Kidney capillary endothelial cell (primary cell): ENCODE results near the gene PPM1M.

Source experiments
- DNase-seq: peaks from one replicate; pipeline ENCODE4 v3.0.0-alpha.2; 2018; ENCODE audit warnings: low spot score

Gene PPM1M

DNA sequence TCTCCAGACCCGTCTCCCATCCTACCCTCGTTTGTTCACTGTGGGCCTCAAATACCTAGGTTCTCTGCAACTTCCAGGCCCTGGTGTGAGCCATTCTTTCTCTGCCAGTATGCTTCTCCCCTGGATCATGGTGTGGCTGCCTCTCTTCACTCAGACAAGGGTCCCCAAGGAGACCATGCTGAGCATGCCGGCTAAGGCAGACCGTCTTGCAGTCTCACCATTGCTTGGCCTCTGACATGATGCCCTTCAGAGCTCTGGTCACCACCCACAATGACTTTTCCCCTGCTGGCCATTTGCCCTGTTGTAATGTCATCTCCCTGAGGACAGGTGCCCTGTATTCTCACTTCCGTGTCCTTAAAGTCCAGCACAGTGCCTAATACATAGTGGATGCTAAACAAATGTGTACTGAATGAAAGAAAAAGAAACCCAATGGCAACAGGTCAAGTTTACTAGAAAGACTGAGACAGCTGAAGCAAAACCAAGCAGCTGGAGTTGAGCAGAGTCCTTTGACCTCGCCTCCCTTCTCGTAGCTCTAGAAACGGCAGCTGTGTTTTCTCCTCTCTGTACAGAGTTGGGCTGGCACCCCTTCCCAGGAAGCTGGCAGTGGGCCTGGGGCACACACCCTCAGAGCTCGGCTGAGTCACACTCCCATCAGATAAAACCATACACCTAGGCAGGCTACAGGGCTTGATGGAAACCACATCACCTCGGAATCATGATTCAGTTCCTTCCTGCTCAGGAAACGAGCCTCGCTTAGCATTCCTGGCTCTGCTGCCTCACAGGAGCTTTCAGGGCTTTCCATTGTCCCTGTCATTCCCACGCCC is 28.8 kb upstream of the PPM1M start:
- DNase-seq, result peak; percentile 98

DNA sequence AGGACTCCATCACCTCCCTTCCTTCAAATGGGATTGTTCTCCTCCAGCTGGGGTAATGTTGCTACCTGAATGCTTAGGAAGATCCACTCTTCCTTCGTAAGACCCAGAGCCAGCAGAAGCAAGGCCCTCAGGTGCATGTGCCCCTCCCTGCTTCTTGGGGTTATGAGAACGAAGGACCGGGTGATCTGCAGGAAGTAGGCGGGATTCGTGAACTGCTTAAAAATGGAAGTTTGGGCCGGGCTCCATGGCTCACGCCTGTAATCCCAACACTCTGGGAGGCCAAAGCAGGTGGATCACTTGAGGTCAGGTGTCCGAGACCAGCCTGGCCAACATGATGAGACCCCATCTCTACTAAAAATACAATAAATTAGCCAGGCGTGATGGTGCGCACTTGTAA is 28.2 kb upstream of the PPM1M start:
- DNase-seq, result no peak

DNA sequence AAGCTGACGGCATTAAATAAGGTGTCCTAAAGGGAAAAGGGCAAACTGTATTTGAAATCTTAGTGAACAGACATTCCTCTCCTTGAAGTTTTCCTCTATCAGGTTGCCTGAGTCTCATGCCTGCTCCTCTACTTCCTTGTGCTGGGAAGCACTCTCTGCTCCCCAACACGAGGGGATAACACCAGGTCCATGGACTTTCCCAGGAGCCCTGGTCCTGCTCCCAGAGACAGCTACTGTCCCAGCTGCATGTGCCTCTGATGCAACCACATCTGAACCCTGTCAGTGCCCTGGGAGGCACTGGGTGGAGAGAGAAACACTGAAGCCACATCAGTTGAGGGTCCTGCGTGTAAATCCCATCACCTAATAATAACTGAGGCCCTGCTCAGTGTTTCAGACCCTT is 27.5 kb upstream of the PPM1M start:
- DNase-seq, result no peak

DNA sequence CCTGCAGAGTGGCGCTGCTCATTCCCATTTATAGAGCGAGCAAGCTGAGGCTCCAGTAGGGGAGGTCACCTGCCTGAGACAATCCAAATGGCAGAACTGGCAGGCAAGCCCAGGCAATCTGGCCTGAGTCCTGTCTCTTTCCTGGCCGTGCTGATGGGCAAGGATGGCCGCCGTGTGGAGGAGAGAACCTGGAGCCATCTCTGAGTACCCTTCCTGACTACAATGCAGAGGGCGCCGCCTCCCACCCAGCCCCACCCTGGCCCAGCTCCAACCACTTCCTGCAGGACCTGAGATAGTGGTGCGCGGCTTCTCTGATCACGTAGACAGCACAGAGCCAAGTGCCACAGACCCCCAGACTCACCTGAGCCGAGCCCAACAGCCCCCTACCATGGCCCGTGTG is 27.1 kb upstream of the PPM1M start:
- DNase-seq, result no peak

DNA sequence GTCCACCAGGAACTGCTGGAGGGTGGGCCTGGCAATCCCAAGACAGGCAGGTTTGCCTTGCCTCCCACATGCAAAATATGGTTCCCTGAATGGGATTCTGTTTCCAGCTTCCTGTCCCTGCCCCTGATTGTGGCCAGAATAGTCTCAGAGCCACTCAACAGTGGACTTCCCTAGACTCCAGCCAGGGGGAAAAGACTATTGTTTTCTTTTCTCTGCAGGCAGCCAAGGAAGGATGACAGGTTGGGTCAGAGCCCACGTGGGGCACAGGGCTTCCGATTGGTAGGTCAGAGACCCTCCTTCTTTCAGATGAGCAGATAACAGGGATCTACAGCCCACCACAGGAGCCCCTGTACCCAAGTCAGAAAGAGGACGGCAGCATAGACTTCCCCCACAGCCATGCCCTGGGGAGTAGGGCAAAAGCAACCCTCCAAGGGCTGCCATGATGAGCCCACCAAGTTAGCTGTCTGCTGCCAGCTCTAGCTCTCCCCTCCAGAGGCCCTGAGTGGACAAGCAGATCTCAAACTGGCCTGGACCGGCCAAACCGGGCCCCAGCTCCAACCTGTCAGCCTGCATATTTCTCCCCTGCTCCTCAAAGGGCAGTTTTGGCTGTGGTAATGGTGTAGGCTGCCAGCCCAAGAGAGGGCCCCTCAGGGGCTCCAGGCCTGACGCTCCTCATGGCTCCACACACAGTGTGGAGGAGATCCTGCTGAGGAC is 26.5 kb upstream of the PPM1M start:
- peak; percentile 92 for DNase-seq

DNA sequence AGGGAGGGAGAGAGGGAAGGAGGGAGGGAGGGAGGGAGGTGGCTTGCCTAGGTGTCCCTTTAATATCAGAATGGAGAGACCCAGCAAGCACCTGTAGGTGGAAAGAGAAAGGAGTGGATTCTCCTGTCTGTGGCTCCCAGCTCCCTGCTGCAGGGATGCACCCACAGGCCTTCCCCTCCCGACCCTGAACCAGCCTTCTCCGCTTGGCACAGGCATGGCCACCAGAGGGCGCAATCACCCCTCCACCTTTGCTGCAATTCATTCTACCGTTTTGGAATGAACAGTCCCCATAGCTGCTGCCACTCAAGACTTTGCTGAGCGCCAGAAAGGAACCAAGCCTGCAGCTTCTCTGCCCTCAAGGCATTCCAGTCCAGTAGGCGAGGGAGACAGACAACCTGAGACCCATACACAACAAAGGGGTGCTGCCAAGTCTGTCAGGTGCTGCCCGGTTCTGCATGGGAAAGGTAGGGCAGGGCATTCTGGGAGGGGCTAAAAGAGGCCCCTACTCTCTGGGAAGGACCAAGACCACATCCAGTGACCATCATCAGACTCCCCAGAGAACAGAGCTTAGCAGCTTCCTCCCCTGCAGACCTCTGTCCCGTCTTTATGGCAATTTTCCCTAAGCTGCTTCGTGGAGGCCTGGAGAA is 25.1 kb upstream of the PPM1M start:
- peak; percentile 76 for DNase-seq

DNA sequence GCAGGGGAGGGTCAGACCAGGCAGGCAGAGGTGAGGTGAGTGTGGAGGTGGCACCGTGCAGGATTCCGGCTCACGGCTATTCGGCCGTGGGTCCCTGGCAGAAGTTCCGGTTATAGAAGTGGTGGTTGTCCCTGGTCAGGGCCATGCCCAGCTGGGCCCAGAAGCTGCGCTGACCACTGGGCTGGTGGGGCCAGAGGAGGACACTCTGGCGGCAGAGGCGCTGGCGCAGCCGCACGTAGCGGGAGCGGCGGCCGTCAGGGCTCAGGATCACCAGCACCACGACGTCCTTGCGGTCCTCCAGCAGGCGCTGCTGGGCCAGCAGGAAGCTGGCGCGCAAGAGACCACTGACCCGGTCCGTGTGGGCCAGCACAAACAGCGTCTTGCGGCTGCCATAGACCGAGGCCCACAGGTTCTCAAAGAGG is 24.4 kb upstream of the PPM1M start:
- no peak for DNase-seq

DNA sequence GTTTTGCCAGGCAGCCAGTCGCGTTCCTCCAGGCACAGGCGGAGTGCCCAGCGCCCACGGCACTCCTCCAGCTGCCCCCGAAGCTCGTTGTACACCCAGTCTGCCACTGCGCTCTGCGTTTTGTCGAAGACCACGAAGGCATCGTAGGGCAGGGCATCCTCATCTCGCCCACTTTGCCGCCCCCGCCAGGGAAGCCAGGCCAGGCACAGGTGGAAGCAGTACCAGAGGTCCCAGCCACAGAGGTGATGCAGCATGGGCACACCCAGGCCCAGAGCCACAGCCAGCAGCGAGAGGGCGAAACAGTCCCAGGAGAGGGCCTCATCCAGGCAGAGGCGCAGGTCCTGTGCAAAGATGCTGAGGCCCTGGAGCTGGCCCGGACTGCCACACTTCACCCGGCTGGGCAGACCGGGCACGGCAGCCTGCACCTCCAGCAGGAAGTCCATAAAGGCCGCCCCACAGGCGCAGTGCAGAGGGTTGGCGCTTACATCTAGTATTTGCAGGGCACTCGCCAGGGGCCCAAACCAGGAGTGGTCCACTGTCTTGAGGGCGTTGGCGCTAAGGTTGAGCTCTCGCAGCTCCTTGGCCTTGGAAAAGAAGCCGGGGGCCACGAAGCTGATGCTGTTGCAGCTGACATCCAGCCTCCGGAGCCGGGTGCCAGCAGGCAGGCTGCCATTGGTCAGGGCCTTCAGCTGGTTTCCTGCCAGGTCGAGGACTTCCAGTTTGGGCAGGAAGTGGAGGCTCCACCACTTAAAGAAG is 23.8 kb upstream of the PPM1M start:
- no peak for DNase-seq

DNA sequence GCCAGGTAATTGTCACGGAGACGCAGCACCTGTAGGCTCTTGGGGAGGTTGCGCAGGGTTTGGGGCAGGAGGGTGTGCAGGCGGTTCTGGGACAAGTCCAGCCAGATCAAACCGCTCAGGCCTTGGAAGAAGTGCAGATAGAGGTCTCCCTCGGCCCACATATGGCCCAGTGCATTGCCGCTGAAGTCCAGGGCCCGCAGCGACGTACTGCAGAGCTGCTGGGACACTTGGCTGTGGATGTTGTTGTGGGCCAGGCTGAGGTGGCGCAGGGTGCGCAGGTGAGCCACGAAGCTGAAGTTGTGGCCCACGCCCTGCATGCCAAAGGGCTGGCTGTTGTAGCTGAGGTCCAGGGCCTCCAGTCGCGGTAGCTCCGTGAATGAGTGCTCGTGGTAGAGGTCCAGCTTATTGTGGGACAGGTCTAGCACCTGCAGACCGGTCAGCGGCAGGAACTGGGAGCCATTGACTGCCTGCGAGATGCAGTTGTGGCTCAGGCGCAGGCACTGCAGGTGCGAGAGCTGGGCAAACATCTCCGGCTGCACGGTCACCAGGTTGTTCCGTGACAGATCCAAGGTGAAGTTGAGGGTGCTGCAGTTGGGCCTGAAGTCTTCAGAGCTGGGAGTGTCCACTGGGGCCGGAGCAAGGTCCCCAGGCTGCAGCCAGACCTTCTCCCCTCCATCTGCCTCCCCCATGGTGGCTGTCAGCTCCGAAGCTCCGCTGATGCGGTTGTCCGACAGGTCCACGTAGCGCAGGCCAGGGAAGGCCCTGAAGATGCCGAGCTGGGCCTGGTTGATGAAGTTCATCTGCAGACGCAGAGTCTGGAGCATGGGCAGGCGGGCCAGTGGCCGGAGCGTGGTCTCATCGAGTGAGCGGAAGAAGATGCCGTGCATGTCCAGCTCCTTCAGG is 23.0 kb upstream of the PPM1M start:
- no peak for DNase-seq

DNA sequence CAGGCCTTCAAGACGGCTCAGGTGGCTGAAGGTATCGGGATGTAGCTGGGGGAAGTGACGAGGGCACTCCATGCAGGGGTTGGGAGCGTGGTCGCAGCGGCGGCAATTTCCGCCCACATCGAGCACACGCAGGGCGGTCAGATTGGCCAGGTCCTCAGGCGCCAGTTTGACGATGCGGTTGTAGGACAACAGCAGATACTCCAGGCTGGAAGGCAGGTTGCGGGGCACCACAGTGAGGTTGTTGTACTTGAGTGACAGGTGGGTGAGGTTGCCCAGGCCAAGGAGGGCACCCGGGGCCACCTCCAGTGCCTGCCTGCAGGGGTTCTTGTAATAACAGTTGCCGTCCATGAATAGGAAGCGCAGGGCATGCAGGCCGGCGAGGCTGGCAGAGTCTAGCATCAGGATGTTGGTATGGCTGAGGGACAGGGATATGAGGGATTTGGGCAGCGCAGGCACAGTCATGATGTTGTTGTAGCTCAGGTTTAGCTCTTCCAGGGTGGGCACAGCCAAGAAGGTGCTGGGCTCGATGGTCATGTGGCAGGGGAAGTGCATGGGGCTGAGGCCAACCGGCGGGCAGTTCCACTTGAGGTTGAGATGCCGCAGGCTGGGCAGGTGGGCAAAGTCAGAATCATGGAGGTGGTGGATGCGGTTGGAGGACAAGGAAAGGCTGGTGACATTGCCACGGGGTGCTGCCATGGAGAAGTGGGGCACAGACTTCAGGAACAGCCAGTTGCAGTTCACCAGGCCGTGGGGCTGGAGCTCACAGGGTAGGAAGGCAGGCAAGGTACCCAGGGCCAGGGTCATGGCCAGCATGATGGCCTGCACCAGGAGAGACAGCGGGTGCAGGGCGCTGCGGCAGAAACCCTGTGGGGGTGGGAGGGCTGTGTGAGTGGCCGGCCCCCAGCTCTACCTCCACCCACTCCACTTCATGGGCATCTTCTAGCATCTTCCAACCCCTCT is 21.8 kb upstream of the PPM1M start:
- no peak for DNase-seq

DNA sequence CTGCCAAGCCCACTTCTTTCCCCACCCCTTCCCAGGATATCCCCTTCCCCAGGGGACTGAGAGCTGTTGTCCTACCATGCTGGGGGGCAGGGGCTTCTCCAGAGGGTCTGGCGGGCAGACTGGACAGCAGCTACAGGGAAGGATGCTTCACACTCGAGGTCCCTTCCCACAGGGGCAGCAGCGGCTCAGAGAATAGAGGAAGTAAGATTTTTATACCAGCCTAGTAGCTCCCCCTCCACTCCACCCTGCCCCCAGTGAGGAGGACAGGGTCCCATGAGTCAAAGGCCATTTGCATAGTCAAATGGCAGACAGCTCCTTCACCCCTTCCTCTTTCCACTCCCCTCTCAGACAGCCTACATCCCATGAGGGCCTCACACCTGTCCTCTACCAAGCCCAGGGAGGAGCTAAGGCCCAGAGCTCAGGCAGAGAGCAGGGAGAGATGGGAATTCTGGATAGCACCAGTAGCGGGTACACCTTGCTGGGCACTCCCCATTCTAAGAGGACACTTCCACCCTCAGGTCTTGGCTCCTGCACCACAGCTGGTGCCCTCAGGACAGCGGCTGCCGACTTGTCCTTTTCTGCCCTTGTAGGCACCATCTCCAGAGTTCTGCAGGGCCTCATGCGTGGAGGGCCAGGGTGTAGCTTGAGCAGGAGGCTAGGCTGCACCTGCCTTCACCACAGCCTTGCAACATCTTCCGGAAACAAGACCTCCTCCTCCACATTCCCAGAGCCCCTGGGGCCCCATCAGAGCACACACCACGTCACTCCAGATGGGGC is 19.9 kb upstream of the PPM1M start, which contains the start of gene TLR9:
Gene TLR9, minus strand, starts transcription at position 194 of the 777 bp plus-strand sequence. Its CDS starts 116 bp downstream, at position 78.
- no peak for DNase-seq

DNA sequence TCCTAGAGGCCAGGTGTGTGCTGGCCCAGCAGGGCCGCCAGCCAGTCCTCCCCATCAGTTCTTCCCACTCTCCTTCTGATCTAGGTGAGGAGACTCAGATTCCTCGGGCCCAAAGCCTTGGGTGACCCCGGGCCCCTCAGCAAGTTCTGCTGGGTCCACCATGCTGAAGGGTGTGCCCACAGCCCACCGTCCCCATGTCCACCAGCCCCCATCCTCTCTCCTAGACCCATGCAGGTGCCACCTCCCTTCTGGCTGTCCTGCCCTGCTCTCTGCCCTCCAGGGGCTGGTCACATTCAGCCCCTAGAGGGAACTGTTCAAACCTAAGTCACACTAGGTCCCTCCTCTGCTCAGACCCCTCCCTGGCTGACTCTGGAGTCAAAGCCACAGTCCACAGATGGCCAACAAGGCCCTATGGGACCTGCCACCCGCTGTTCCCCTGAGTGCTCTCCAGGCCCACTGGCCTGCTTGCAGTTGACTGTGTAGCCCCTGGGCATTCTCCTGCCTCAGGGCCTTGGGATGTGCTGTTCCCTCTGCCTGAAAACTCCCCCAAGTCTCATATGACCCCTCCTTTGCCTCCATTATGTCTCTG is 19.2 kb upstream of the PPM1M start:
- no peak for DNase-seq

DNA sequence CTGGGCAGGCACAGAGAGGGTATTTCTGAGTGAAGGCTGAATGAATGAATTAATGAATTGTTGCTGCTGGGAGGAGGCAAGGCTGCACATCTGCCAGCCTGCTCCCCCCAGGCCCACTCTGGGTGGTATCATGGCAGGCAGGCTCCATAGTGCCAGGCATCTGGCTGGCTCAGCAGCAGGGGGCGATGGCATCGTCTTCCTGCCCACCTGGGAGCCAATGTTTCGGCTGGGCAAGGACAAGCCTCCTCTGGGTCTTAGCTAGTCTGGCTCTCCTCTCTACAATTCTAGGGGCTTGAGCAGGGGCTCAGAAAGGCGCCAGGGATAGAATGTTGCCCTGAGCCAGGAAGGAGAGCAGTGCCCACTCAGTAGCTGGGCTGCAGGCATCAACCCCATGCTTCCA is 18.4 kb upstream of the PPM1M start:
- no peak for DNase-seq

DNA sequence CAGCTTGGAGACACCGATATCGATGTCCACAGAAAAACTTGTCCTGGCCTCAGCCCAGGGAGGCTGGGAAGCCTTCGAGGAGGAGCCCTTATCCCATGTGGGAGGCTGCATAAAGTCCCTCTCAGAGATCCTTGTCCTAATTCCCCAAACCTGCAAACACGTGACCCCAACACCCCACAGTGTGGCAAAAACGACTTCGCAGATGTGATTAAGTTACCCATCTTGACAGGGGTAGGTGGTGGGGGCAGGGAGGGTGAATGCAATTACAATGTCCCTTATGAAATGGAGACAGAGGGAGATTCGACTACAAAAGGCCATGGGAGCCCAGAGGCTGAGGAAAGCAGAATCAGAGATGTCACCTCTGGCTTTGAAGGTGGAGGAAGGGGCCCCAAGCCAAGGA is 17.8 kb upstream of the PPM1M start:
- no peak for DNase-seq

DNA sequence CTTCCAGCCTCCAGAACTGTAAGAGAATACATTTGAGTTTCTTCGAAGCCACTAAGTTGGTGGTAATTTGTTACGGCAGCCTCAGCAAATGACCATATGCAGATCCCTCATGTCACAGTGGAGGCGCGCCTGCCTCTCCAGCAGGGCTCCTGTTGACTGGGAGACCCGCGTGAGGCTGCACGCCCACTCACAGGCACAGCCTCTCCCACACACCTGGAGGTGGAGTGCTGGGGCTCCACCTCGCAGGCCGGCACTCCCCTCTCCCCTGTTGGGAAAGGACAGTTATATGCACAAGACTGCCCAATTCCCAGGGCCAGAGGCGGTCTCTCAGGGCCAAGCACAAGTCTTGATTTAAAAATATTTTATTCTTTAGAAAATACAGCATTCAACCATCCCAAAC is 17.3 kb upstream of the PPM1M start:
- DNase-seq, result no peak

DNA sequence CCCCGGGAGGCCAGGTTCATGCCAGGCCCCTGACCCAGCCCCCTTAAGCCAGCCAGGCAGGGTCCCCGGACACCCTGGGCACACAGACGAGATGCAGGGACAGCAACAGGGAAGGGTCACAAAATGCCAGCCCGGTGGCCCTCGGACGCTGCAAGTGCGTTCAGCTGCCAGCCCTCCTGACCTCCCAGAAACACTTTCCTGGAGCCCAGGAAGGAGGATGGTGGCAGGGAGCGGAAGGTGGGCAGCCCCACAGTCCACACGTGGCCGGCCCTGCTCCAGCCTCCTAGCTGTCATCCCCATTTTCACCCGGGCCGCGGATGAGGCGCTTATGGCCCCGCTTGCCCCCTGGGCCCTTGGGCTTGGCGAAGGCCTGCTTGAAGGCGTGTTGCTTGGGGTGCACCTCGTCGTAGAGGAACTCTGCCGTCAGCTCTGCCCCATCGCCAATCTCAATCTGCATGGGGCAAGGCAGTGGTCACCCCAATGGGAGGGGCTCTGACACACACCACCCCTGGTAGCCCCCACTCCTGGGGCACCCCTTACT is 16.7 kb upstream of the PPM1M start:
- DNase-seq, result no peak

DNA sequence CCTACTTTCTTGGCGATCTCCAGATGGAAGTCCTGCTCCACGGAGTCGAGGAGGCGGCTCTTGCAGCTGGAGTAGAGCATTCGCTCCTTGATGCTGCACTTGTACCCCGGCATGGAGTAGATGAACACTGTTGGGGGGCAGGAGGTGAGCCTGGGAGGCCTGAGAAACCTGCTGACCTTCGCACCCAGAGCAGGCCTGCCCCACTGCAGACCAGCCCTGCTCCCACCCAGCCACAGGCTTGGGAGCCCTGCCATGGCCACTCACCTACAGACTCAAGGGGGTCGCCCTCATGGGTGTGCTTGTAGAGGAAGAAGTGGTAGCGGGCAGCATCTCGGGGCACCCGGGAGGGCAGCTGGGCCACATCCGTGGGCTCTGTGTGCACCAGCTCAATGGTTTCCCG is 15.9 kb upstream of the PPM1M start:
- no peak for DNase-seq

DNA sequence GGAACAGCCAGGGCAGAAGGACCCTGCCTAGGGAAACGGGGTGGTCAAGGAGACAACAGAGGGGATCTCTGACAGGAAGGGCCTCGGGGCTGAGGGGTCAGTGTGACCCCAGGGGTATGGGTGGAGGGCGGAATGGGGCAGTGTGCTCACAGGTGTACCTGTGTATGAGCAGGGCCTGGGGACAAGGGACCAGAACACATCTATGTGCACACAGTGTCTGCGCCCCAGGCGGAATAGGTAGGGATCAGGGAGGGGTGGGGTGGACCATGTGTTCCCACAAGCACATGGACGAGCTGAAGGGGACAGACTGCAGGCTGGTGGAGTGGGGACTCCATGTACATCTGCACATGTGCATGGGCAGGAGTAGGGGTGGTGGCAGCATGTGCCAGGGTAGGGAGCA is 15.1 kb upstream of the PPM1M start:
- no peak for DNase-seq
